Measurements from ENCODE around the gene RTRAF. TPM values are rescaled to one million over a fixed set of nuclear protein-coding genes. Genes with fewer than 3 reads are reported as not detected.

RTRAF gene
- total RNA-seq (2022) (217 and 223 TPM in 2 replicates), Bru-seq, nascent RNA (percentile 95 among the genes with signal in this experiment), BruChase-seq, experiment 1, labeled RNA remaining after a 2-hour chase (percentile 87 among the genes with signal in this experiment), BruChase-seq, experiment 2, labeled RNA remaining after a 6-hour chase (percentile 93 among the genes with signal in this experiment)
- long read RNA-seq, full-length matches to known transcripts: 232 of 238 reads
- long read RNA-seq, partial matches to known transcripts: 0 of 238 reads
- long read RNA-seq, other reads (novel, unspliced or antisense): 6 of 238 reads

DNA sequence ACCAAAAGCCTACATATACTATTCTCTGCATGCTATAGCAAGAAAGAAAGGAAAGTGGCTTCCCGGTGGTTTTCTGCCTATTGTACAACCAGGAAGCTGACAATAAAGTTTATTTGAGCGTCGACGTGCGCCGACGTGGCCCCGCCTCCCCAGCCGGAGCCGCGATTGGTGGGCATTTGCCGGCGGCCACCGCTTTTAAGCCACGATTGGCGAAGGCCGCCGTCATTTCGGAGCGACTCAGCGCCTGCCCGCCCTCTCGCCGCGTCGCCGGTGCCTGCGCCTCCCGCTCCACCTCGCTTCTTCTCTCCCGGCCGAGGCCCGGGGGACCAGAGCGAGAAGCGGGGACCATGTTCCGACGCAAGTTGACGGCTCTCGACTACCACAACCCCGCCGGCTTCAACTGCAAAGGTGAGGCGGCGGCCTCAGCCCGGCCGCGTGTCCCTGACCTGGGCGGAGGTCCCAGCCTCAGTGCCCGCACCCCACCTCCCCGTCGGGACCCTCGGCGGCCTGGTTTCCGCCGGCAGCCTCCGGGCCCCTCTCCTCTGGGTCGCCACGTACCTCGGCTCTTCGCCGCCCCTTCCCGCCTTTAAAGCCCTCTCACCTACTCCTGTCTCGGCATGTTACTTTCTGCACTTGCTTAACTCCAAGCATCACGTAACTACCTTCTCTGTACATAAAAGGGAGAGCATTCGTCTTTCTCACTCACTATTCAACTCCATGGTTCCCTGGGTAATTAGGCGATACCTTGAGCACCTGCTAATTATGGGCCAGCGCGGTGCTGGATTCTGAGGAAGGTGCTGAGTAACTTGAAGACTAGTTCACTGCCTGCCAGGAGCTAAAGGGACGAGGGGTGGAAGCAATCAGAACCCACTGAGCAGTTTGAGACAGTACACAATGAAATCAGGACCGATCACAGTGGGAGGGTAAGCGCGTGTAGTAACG lies at the start of gene RTRAF:
Gene RTRAF, plus strand, starts transcription at position 254 of the 942 bp plus-strand sequence. Its CDS starts 94 bp downstream, at position 348.
- no TSS peak for BruUV-seq (replicated peaks)
- H3K27me3 ChIP-seq (replicated peaks; ENCODE audit: control insufficient read depth, insufficient read depth, low read length): no peaks in the 10 kb centered on the region
- no peaks in the 10 kb centered on the region for H3K9me3 Mint-ChIP-seq (ENCODE audit: unreplicated experiment)
- H3K4me1 ChIP-seq: peaks cover 14% of the 10 kb centered on the region; the same call in 1 of the 2 replicates
- POLR2A ChIA-PET: no interaction called here
- intact Hi-C loops (cut with micrococcal nuclease; ENCODE audit: unreplicated experiment): loop anchor here (10.0 kb wide), 1 partner anchor 335 kb away; the partner anchor contains the start of gene FRMD6
- no peaks in the 10 kb centered on the region for H3K27me3 Mint-ChIP-seq (ENCODE audit: insufficient read depth, unreplicated experiment)
- H3K4me3 ChIP-seq (ENCODE audit: low read depth, low read length): peak within 1 kb of the TSS; percentile 90
- TF ChIP-seq, protein P1, sequence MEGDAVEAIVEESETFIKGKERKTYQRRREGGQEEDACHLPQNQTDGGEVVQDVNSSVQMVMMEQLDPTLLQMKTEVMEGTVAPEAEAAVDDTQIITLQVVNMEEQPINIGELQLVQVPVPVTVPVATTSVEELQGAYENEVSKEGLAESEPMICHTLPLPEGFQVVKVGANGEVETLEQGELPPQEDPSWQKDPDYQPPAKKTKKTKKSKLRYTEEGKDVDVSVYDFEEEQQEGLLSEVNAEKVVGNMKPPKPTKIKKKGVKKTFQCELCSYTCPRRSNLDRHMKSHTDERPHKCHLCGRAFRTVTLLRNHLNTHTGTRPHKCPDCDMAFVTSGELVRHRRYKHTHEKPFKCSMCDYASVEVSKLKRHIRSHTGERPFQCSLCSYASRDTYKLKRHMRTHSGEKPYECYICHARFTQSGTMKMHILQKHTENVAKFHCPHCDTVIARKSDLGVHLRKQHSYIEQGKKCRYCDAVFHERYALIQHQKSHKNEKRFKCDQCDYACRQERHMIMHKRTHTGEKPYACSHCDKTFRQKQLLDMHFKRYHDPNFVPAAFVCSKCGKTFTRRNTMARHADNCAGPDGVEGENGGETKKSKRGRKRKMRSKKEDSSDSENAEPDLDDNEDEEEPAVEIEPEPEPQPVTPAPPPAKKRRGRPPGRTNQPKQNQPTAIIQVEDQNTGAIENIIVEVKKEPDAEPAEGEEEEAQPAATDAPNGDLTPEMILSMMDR (IDR thresholded peaks at IDR 0.05; ENCODE audit: insufficient read depth in 1 of 2, low read depth in 1 of 2, low read length in 1 of 2, severe bottlenecking in 1 of 2, unreplicated experiment in 1 of 2): no peak
- CTCF ChIA-PET: interaction anchor here (1.0 kb wide), 1 partner anchor 11 kb away, joined by 5 read pairs; no protein-coding TSS in a partner anchor
- H3K36me3 ChIP-seq (ENCODE audit: control insufficient read depth, insufficient read depth, low read length): no peaks in the 10 kb centered on the region; the same call in 1 of the 2 replicates
- H3K36me3 Mint-ChIP-seq (ENCODE audit: insufficient read depth, unreplicated experiment): peaks cover 28% of the 10 kb centered on the region
- peaks cover 15% of the 10 kb centered on the region for H3K4me1 Mint-ChIP-seq (ENCODE audit: low read depth, unreplicated experiment)
- peak; percentile 92 to 95 for DNase-seq
- H3K4me3 Mint-ChIP-seq (ENCODE audit: unreplicated experiment): peak within 1 kb of the TSS; percentile 89
- peak within 1 kb of the TSS; percentile 78 for H3K27ac Mint-ChIP-seq (ENCODE audit: unreplicated experiment)
- no peaks in the 10 kb centered on the region for H3K9me3 ChIP-seq

DNA sequence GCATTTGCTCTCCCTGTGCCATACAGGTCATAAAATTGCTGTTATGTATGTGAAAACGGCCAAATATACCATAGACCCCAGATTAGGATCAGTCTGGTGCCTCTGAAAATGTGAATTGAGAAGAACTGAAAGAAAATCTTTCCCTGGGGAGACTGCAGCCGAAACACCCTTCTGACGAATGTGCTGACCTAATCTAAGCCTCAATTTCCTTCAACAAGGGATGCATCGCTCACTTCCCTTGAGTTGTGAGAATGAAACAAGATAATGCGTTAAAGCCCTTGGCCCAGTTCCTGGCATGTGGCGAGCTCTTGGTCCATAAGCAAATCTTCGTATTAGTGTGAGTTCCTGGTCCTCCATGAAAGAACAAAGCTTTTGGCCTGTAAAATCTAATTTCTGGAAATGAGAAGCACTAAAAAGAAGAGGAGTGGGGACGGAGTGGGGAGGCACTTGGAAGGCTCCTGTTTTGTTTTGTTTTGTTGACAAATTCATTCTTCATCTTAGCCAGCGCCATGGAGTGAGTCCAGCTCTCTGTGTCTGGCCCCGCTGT lies 49.5 kb upstream of the RTRAF start:
- Histone ChIP-seq H3K9me3 (no peaks in the 10 kb centered on the region), H3K27me3 (replicated peaks; ENCODE audit: control insufficient read depth, insufficient read depth, low read length) (no peaks in the 10 kb centered on the region), H3K4me1 (no peaks in the 10 kb centered on the region), H3K36me3 (ENCODE audit: control insufficient read depth, insufficient read depth, low read length) (no peaks in the 10 kb centered on the region), H3K4me3 (ENCODE audit: low read depth, low read length) (no peak overlapping the region)
- H3K9me3 Mint-ChIP-seq (ENCODE audit: unreplicated experiment): no peaks in the 10 kb centered on the region
- no peak for DNase-seq
- ChIA-PET POLR2A (no interaction called here), CTCF (no interaction called here)
- no peaks in the 10 kb centered on the region for H3K4me1 Mint-ChIP-seq (ENCODE audit: low read depth, unreplicated experiment)
- H3K27me3 Mint-ChIP-seq (ENCODE audit: insufficient read depth, unreplicated experiment): no peaks in the 10 kb centered on the region
- no peaks in the 10 kb centered on the region for H3K36me3 Mint-ChIP-seq (ENCODE audit: insufficient read depth, unreplicated experiment)
- TF ChIP-seq, protein P1 (IDR thresholded peaks at IDR 0.05; ENCODE audit: insufficient read depth in 1 of 2, low read depth in 1 of 2, low read length in 1 of 2, severe bottlenecking in 1 of 2, unreplicated experiment in 1 of 2): no peak
- intact Hi-C loops (cut with micrococcal nuclease; ENCODE audit: unreplicated experiment): no loop called here
- H3K27ac Mint-ChIP-seq (ENCODE audit: unreplicated experiment): no peak overlapping the region
- BruUV-seq (replicated peaks): no TSS peak
- no peak overlapping the region for H3K4me3 Mint-ChIP-seq (ENCODE audit: unreplicated experiment)

- Mint-ChIP-seq H3K27me3 (ENCODE audit: insufficient read depth, unreplicated experiment) (no peaks in the 10 kb centered on the region), H3K36me3 (ENCODE audit: insufficient read depth, unreplicated experiment) (no peaks in the 10 kb centered on the region), H3K27ac (ENCODE audit: unreplicated experiment) (no peak overlapping the region), H3K4me3 (ENCODE audit: unreplicated experiment) (no peak overlapping the region), H3K9me3 (ENCODE audit: unreplicated experiment) (peaks cover 4% of the 10 kb centered on the region), H3K4me1 (ENCODE audit: low read depth, unreplicated experiment) (no peaks in the 10 kb centered on the region)
- DNase-seq: no peak
- Histone ChIP-seq H3K9me3 (no peaks in the 10 kb centered on the region), H3K27me3 (replicated peaks; ENCODE audit: control insufficient read depth, insufficient read depth, low read length) (no peaks in the 10 kb centered on the region), H3K36me3 (ENCODE audit: control insufficient read depth, insufficient read depth, low read length) (no peaks in the 10 kb centered on the region), H3K4me3 (ENCODE audit: low read depth, low read length) (no peak overlapping the region), H3K4me1 (no peaks in the 10 kb centered on the region)
- CTCF ChIA-PET: no interaction called here
- POLR2A ChIA-PET: no interaction called here
- TF ChIP-seq, protein P1 (IDR thresholded peaks at IDR 0.05; ENCODE audit: insufficient read depth in 1 of 2, low read depth in 1 of 2, low read length in 1 of 2, severe bottlenecking in 1 of 2, unreplicated experiment in 1 of 2): no peak
- BruUV-seq (replicated peaks): no TSS peak
- intact Hi-C loops (cut with micrococcal nuclease; ENCODE audit: unreplicated experiment): no loop called here
Observed at GRCh38 chr14:51942971-51943370, 46.4 kb upstream of the RTRAF start.
